H1 (cell line): Measurements from ENCODE around the gene MRPS27. TPM values are rescaled to one million over a fixed set of nuclear protein-coding genes. Genes with fewer than 3 reads are reported as not detected.

ENCODE experiments used
- CTCF ChIA-PET: fragments of 300-600 bp; sonication (Branson Sonifier 250); formaldehyde crosslinking; loops from one replicate; lab custom pipeline; 2021; ENCODE audit not compliant: partially characterized antibody; lab: Charles Lee
- POLR2A ChIA-PET: fragments of 300-600 bp; sonication (Branson Sonifier 250); formaldehyde crosslinking; loops from one replicate; lab custom pipeline; 2021; ENCODE audit warnings: inconsistent platforms; ENCODE audit not compliant: partially characterized antibody; lab: Charles Lee
- DNase-seq, 2 experiments: peaks; one replicate each; pipeline versions ENCODE4 v3.0.0 to v3.0.0-alpha.2; 2010 to 2022; ENCODE audit warnings: low spot score in 2 of 2, low read depth in 1 of 2, mixed read lengths in 1 of 2
- FAIRE-seq: peaks from 2 replicates; lab custom pipeline; 2011; peaks lifted over from hg19 to GRCh38; lab: Jason Lieb, UNC
- H2AFZ ChIP-seq: 2 replicates; pipeline ENCODE4 v1.8.1; 2012; ENCODE audit warnings: low read length, inconsistent platforms
- H2AK5ac ChIP-seq: 2 replicates; pipeline ENCODE4 v1.6.1; 2013; ENCODE audit warnings: low read depth, low read length
- H2BK120ac ChIP-seq: replicated peaks from 2 replicates; pipeline ENCODE3; 2013; ENCODE audit warnings: low read depth, low read length, inconsistent platforms
- H2BK12ac ChIP-seq: 2 replicates; pipeline ENCODE4 v1.6.1; 2013; ENCODE audit warnings: low read depth, low read length
- H2BK15ac ChIP-seq: 2 replicates; pipeline ENCODE4 v1.6.1; 2013; ENCODE audit warnings: low read length
- H2BK20ac ChIP-seq: 2 replicates; pipeline ENCODE4 v1.6.1; 2013; ENCODE audit warnings: low read length
- H2BK5ac ChIP-seq: 2 replicates; pipeline ENCODE4 v1.6.1; 2013; ENCODE audit warnings: low read depth, low read length
- H3K14ac ChIP-seq: 2 replicates; pipeline ENCODE4 v1.6.1; 2013; ENCODE audit warnings: inconsistent platforms; ENCODE audit not compliant: insufficient read length
- H3K18ac ChIP-seq: 2 replicates; pipeline ENCODE4 v1.6.1; 2013; ENCODE audit warnings: low read length; ENCODE audit errors: extremely low read depth
- H3K23ac ChIP-seq: 2 replicates; pipeline ENCODE4 v1.6.1; 2013; ENCODE audit warnings: inconsistent platforms; ENCODE audit not compliant: insufficient read length
- H3K23me2 ChIP-seq: 2 replicates; pipeline ENCODE4 v1.6.1; 2013; ENCODE audit warnings: low read depth, low read length
- H3K27ac ChIP-seq: 2 replicates; pipeline ENCODE4 v1.6.1; 2011; ENCODE audit warnings: low read depth, low read length, inconsistent platforms
- H3K27me3 ChIP-seq, 4 experiments: replicated peaks in 1 of 4; 1 replicate in 1 of 4; 2 replicates in 3 of 4; pipeline versions ENCODE4 v1.6.1 to v1.8.1; 2011 to 2013; ENCODE audit warnings: low read length in 3 of 4, mild to moderate bottlenecking in 3 of 4, inconsistent platforms in 2 of 4, mixed read lengths in 2 of 4, moderate library complexity in 1 of 4; ENCODE audit not compliant: control insufficient read depth in 3 of 4, insufficient read depth in 3 of 4; ENCODE audit errors: extremely low read depth in 1 of 4
- H3K36me3 ChIP-seq, 4 experiments: 2 replicates each; pipeline versions ENCODE4 v1.6.1 to v1.8.1; 2011 to 2013; ENCODE audit warnings: mild to moderate bottlenecking in 4 of 4, low read length in 3 of 4, moderate library complexity in 2 of 4, control low read depth in 1 of 4, inconsistent platforms in 1 of 4; ENCODE audit not compliant: insufficient read depth in 4 of 4, control insufficient read depth in 2 of 4
- H3K4ac ChIP-seq: replicated peaks from 2 replicates; pipeline ENCODE3; 2013; ENCODE audit warnings: low read length, low read depth, mixed read lengths, inconsistent platforms; ENCODE audit not compliant: insufficient read length
- H3K4me1 ChIP-seq, 4 experiments: replicated peaks in 1 of 4; 1 replicate in 1 of 4; 2 replicates in 3 of 4; pipeline versions ENCODE4 v1.6.1 to v1.8.1; 2011 to 2013; ENCODE audit warnings: low read length in 3 of 4, inconsistent platforms in 2 of 4, mixed read lengths in 1 of 4; ENCODE audit not compliant: insufficient read depth in 4 of 4, control insufficient read depth in 3 of 4
- H3K4me2 ChIP-seq, 2 experiments: 2 replicates each; pipeline versions ENCODE4 v1.6.1 to v1.8.1; 2011 to 2013; ENCODE audit warnings: low read depth in 2 of 2, low read length in 2 of 2, control low read depth in 1 of 2, inconsistent platforms in 1 of 2, mild to moderate bottlenecking in 1 of 2; ENCODE audit not compliant: insufficient read depth in 1 of 2
- H3K4me3 ChIP-seq, 4 experiments: fragments of 200-600, 300-600 bp in 1 of 4; sonication (generic), shearing (Covaris generic), sonication (Bioruptor Twin) in 1 of 4; 2 replicates each; pipeline versions ENCODE4 v1.5.1 to v1.8.1; 2011 to 2016; ENCODE audit warnings: low read length in 4 of 4, low read depth in 3 of 4, control low read depth in 2 of 4, inconsistent platforms in 2 of 4, mild to moderate bottlenecking in 2 of 4, mixed read lengths in 1 of 4, moderate library complexity in 1 of 4; ENCODE audit not compliant: insufficient read depth in 2 of 4; ENCODE audit errors: extremely low read depth in 1 of 4
- H3K56ac ChIP-seq: replicated peaks from 2 replicates; pipeline ENCODE3; 2013; ENCODE audit warnings: low read depth, mild to moderate bottlenecking, mixed read lengths, low read length, inconsistent platforms; ENCODE audit not compliant: insufficient read length
- H3K79me1 ChIP-seq: 2 replicates; pipeline ENCODE4 v1.6.1; 2013; ENCODE audit warnings: low read depth, low read length, control low read depth
- H3K79me2 ChIP-seq, 2 experiments: 2 replicates each; pipeline versions ENCODE4 v1.6.1 to v1.8.1; 2012 to 2013; ENCODE audit warnings: low read length in 2 of 2, mild to moderate bottlenecking in 2 of 2, inconsistent platforms in 1 of 2; ENCODE audit not compliant: insufficient read depth in 2 of 2, control insufficient read depth in 1 of 2
- H3K9ac ChIP-seq, 4 experiments: replicated peaks in 1 of 4; 1 replicate in 1 of 4; 2 replicates in 3 of 4; pipeline versions ENCODE4 v1.6.1 to v1.8.1; 2011 to 2013; ENCODE audit warnings: low read depth in 3 of 4, low read length in 3 of 4, control low read depth in 2 of 4, mild to moderate bottlenecking in 2 of 4, moderate library complexity in 2 of 4, inconsistent platforms in 1 of 4; ENCODE audit errors: extremely low read depth in 1 of 4
- H3K9me3 ChIP-seq, 2 experiments: 2 replicates each; pipeline versions ENCODE4 v1.6.1 to v1.8.1; 2012 to 2013; ENCODE audit warnings: mild to moderate bottlenecking in 2 of 2, moderate library complexity in 2 of 2, control low read depth in 1 of 2, inconsistent platforms in 1 of 2, low read depth in 1 of 2, low read length in 1 of 2, mixed read lengths in 1 of 2; ENCODE audit not compliant: insufficient read depth in 2 of 2
- H4K20me1 ChIP-seq, 2 experiments: replicated peaks in 1 of 2; 2 replicates each; pipeline versions ENCODE3 to v1.8.1; 2011 to 2013; ENCODE audit warnings: inconsistent platforms in 2 of 2, low read length in 2 of 2, mild to moderate bottlenecking in 1 of 2; ENCODE audit not compliant: insufficient read depth in 2 of 2, control insufficient read depth in 1 of 2
- H4K5ac ChIP-seq: 2 replicates; pipeline ENCODE4 v1.6.1; 2013; ENCODE audit warnings: low read length, low read depth, mixed read lengths, inconsistent platforms; ENCODE audit not compliant: insufficient read length
- H4K8ac ChIP-seq: 2 replicates; pipeline ENCODE4 v1.8.0; 2013; ENCODE audit warnings: mild to moderate bottlenecking, moderate library complexity, low read length, inconsistent platforms; ENCODE audit not compliant: insufficient read depth; ENCODE audit errors: extremely low read depth
- H4K91ac ChIP-seq: replicated peaks from 2 replicates; pipeline ENCODE3; 2013; ENCODE audit warnings: low read length, mixed read lengths, inconsistent platforms; ENCODE audit not compliant: insufficient read length
- ATF2 ChIP-seq: IDR thresholded peaks from 2 replicates; pipeline ENCODE4 v1.6.1; 2012; ENCODE audit warnings: low read length, inconsistent platforms
- CBX8 ChIP-seq: fragments of 300-800, 300-1000 bp; sonication (generic); IDR thresholded peaks from 2 replicates; pipeline ENCODE4 v1.7.1; 2016; ENCODE audit warnings: low read depth, low read length, borderline replicate concordance
- CHD1 ChIP-seq: IDR thresholded peaks from 2 replicates; pipeline ENCODE4 v1.6.1; 2012; ENCODE audit warnings: low read depth, low read length, improper control_type of control experiment
- FOSL1 ChIP-seq: IDR thresholded peaks from 2 replicates; pipeline ENCODE4 v1.6.1; 2011; ENCODE audit warnings: mild to moderate bottlenecking, low read depth, low read length, moderate library complexity; ENCODE audit not compliant: insufficient read depth
- GABPA ChIP-seq: IDR thresholded peaks from 2 replicates; pipeline ENCODE4 v1.6.1; 2011; ENCODE audit warnings: mild to moderate bottlenecking, low read length, moderate library complexity, borderline replicate concordance; ENCODE audit not compliant: insufficient read depth
- GTF2F1 ChIP-seq: IDR thresholded peaks from 2 replicates; pipeline ENCODE4 v1.6.1; 2012; ENCODE audit warnings: low read depth, low read length, improper control_type of control experiment, borderline replicate concordance
- JUN ChIP-seq: IDR thresholded peaks from 2 replicates; pipeline ENCODE4 v1.6.1; 2011; ENCODE audit warnings: low read depth, mild to moderate bottlenecking, improper control_type of control experiment, low read length
- KDM5A ChIP-seq: fragments of 200-600 bp; IDR thresholded peaks from 2 replicates; pipeline ENCODE4 v1.7.1; 2012; ENCODE audit warnings: mild to moderate bottlenecking, low read length, inconsistent platforms, mixed read lengths
- NRF1 ChIP-seq: IDR thresholded peaks from 2 replicates; pipeline ENCODE4 v1.6.1; 2011; ENCODE audit warnings: mild to moderate bottlenecking, low read depth, low read length, improper control_type of control experiment
- RBBP5 ChIP-seq: IDR thresholded peaks from 2 replicates; pipeline ENCODE4 v1.7.1; 2012; ENCODE audit warnings: low read depth, mild to moderate bottlenecking, inconsistent platforms, low read length, moderate library complexity, borderline replicate concordance
- SP1 ChIP-seq: IDR thresholded peaks from 2 replicates; pipeline ENCODE4 v1.6.1; 2011; ENCODE audit warnings: low read depth, low read length
- SP4 ChIP-seq: IDR thresholded peaks from 2 replicates; pipeline ENCODE4 v1.6.1; 2012; ENCODE audit warnings: low read length, inconsistent platforms
- SUZ12 ChIP-seq: fragments of 200-600 bp; sonication (generic); IDR thresholded peaks from 2 replicates; pipeline ENCODE4 v1.6.1; 2012; ENCODE audit warnings: mild to moderate bottlenecking, inconsistent platforms, low read length, moderate library complexity, mixed read lengths
- TAF1 ChIP-seq: IDR thresholded peaks from 2 replicates; pipeline ENCODE4 v1.6.1; 2011; ENCODE audit warnings: mild to moderate bottlenecking, low read depth, low read length
- TCF12 ChIP-seq: IDR thresholded peaks from 2 replicates; pipeline ENCODE4 v1.6.1; 2011; ENCODE audit warnings: low read depth, mild to moderate bottlenecking, low read length
- polyA plus RNA-seq, 7 experiments: library from polyadenylated mRNA; depleted of rRNA in 3 of 7; stranded (reverse) in 5 of 7; unstranded in 2 of 7; fragments of >200 nt in 5 of 7; fragments of 200-250 nt in 2 of 7; gene quantifications; 1 replicate in 5 of 7; 2 replicates in 1 of 7; 4 replicates in 1 of 7; pipeline versions ENCODE4 v1.2.1 to v1.2.3, GENCODE V29; 2011 to 2013; ENCODE audit warnings: missing spikeins in 2 of 7, mixed read lengths in 2 of 7
- total RNA-seq: library from RNA; stranded (reverse); fragmentation: NEBNext Ultra II Directional; extraction: Animal tissue kit (Norgen Biotek cat#: 25700); gene quantifications from 2 replicates; pipeline ENCODE4 v1.2.1, GENCODE V29; 2021

The MRPS27 gene
- total and polyA plus RNA-seq, 2 of the 8 experiments (the other 6 are each of a cell fraction or from before 2014, with no cell fraction given): 93.2 to 102 TPM

GRCh38 chr5:72252008-72252407 is 68.0 kb downstream of the MRPS27 start:
- Histone ChIP-seq H3K23ac (no peak overlapping the region), H3K4me2 (no peak overlapping the region), H3K27ac (no peak overlapping the region), H2BK5ac (no peak overlapping the region), H4K20me1 (peaks cover 0 to 3% of the 10 kb centered on the region in 2 experiments), H3K36me3 (no peaks in the 10 kb centered on the region; a peak in 3 of 8 replicates), H3K9ac (no peak overlapping the region), H3K4ac (no peak overlapping the region), H2AFZ (no peak overlapping the region), H2BK15ac (no peak overlapping the region), H3K56ac (no peak overlapping the region), H2BK20ac (no peak overlapping the region), H4K91ac (no peak overlapping the region), H3K79me2 (peaks cover 0 to 4% of the 10 kb centered on the region in 2 experiments; a peak in 1 of 4 replicates), H3K27me3 (no peaks in the 10 kb centered on the region), H3K14ac (no peak overlapping the region), H2AK5ac (no peak overlapping the region), H3K9me3 (no peaks in the 10 kb centered on the region), H3K23me2 (no peaks in the 10 kb centered on the region), H2BK12ac (no peak overlapping the region), H3K4me1 (no peaks in the 10 kb centered on the region), H4K5ac (no peak overlapping the region), H3K18ac (no peak overlapping the region), H3K4me3 (no peak overlapping the region), H4K8ac (no peak overlapping the region), H2BK120ac (no peak overlapping the region), H3K79me1 (no peaks in the 10 kb centered on the region)
- CTCF ChIA-PET: interaction anchor here (0.9 to 1.3 kb wide), 3 partner anchors 12 to 21 kb away, joined by 3 to 4 read pairs (median 3); no protein-coding TSS in a partner anchor
- POLR2A ChIA-PET: interaction anchor here (0.7 to 0.9 kb wide), 2 partner anchors 9 kb away, joined by 3 read pairs; no protein-coding TSS in a partner anchor
- FAIRE-seq (no peak), DNase-seq (no peak)
- TF ChIP-seq CHD1 (no peak), JUN (no peak), RBBP5 (no peak), ATF2 (no peak), GABPA (no peak), TCF12 (no peak), SP4 (no peak), NRF1 (no peak), TAF1 (no peak), SP1 (no peak), KDM5A (no peak), GTF2F1 (no peak), FOSL1 (no peak), SUZ12 (no peak), CBX8 (no peak)
